SU-DHL-6 (cell line): ENCODE measurements around the gene GPR35.

Experiments used
- H2AFZ ChIP-seq: fragments of 200-600 bp; sonication (generic); 2 replicates; pipeline ENCODE4 v1.6.1; 2014; ENCODE audit warnings: low read depth, mild to moderate bottlenecking, moderate library complexity, mixed read lengths, antibody characterized with exemption, low read length; ENCODE audit not compliant: severe bottlenecking
- H3F3A ChIP-seq: fragments of 200-600 bp; shearing (Covaris generic); 2 replicates; pipeline ENCODE4 v1.6.0; 2016; ENCODE audit warnings: antibody characterized with exemption, mild to moderate bottlenecking; ENCODE audit not compliant: insufficient read depth
- H3K27ac ChIP-seq: fragments of 200-600 bp; sonication (generic); 2 replicates; pipeline ENCODE4 v1.5.1; 2016; ENCODE audit warnings: low read depth, mild to moderate bottlenecking, low read length, moderate library complexity, mixed read lengths
- H3K27me3 ChIP-seq: fragments of 200-600 bp; sonication (generic), shearing (Covaris generic); 2 replicates; pipeline ENCODE4 v1.6.0; 2014; ENCODE audit warnings: mild to moderate bottlenecking, low read length
- H3K36me3 ChIP-seq: fragments of 200-600 bp; sonication (generic); 2 replicates; pipeline ENCODE4 v1.6.1; 2014; ENCODE audit warnings: mild to moderate bottlenecking, low read length, mixed read lengths
- H3K4me2 ChIP-seq: fragments of 300-600, 200-600 bp; shearing (Covaris generic), sonication (generic); 2 replicates; pipeline ENCODE4 v1.6.0; 2014; ENCODE audit warnings: low read length, low read depth, mild to moderate bottlenecking; ENCODE audit not compliant: poor library complexity, severe bottlenecking
- H3K4me3 ChIP-seq: fragments of 200-600 bp; sonication (generic); 2 replicates; pipeline ENCODE4 v1.5.1; 2014; ENCODE audit warnings: antibody characterized with exemption, low read length, mild to moderate bottlenecking, mixed read lengths; ENCODE audit not compliant: insufficient read depth, poor library complexity, severe bottlenecking
- H3K79me2 ChIP-seq: fragments of 200-600 bp; sonication (generic); 2 replicates; pipeline ENCODE4 v1.6.1; 2014; ENCODE audit warnings: mild to moderate bottlenecking, low read length, moderate library complexity; ENCODE audit not compliant: insufficient read depth
- H3K9ac ChIP-seq: fragments of 200-600 bp; sonication (generic); 2 replicates; pipeline ENCODE4 v1.7.0; 2014; ENCODE audit warnings: mild to moderate bottlenecking, low read length
- H3K9me2 ChIP-seq: fragments of 200-600 bp; sonication (generic); replicated peaks from 2 replicates; pipeline ENCODE4 v1.6.1; 2014; ENCODE audit warnings: low read length; ENCODE audit not compliant: insufficient read depth
- H3K9me3 ChIP-seq: fragments of 200-600 bp; sonication (generic); 2 replicates; pipeline ENCODE4 v1.6.1; 2014; ENCODE audit warnings: low read length, mixed read lengths; ENCODE audit not compliant: insufficient read depth
- H4K20me1 ChIP-seq: fragments of 200-600 bp; sonication (generic); 2 replicates; pipeline ENCODE4 v1.6.1; 2014; ENCODE audit warnings: low read depth, mild to moderate bottlenecking, antibody characterized with exemption, low read length, moderate library complexity, mixed read lengths
- EZH2phosphoT487 ChIP-seq: fragments of 200-600 bp; sonication (generic), shearing (Covaris generic); conservative IDR thresholded peaks from 2 replicates; pipeline ENCODE4 v1.6.1; 2018; ENCODE audit warnings: mild to moderate bottlenecking, antibody characterized with exemption, low read length, moderate library complexity, mixed read lengths
- TF ChIP-seq, protein P1 (sequence below): fragments of 200-600 bp; sonication (generic); IDR thresholded peaks from one replicate; pipeline ENCODE4 v1.5.1; 2017; ENCODE audit warnings: antibody characterized with exemption, mild to moderate bottlenecking, low read length, moderate library complexity; ENCODE audit not compliant: insufficient read depth, poor library complexity, severe bottlenecking

GPR35 gene

DNA sequence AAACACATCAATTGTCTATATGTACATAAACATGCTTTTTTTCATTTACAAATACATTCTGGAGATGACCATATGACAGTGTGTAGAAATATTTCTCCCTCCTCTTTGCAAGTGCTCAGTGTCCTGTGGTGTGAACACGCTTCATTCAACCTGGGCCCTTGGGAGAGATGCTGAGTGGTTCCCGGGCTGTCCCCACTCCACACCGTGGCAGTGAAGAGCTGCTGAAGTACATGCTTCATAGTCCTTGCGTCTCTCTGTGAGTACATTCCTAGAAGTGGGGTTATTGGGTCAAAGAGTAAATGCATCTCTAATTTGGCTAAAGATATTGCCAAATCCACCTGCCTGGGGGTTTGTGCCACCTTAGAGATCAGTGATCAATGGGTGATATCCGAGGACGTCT, 6.5 kb upstream of the GPR35 start:
- Histone ChIP-seq H3K27ac (no peak overlapping the region), H3K36me3 (no peaks in the 10 kb centered on the region), H3K4me3 (no peak overlapping the region), H3K9ac (no peak overlapping the region), H3K9me3 (no peaks in the 10 kb centered on the region), H3K4me2 (no peak overlapping the region), H3K9me2 (no peaks in the 10 kb centered on the region), H3K27me3 (no peaks in the 10 kb centered on the region), H3F3A (no peaks in the 10 kb centered on the region), H3K79me2 (no peaks in the 10 kb centered on the region), H2AFZ (no peak overlapping the region), H4K20me1 (no peaks in the 10 kb centered on the region)
- TF ChIP-seq, protein P1, sequence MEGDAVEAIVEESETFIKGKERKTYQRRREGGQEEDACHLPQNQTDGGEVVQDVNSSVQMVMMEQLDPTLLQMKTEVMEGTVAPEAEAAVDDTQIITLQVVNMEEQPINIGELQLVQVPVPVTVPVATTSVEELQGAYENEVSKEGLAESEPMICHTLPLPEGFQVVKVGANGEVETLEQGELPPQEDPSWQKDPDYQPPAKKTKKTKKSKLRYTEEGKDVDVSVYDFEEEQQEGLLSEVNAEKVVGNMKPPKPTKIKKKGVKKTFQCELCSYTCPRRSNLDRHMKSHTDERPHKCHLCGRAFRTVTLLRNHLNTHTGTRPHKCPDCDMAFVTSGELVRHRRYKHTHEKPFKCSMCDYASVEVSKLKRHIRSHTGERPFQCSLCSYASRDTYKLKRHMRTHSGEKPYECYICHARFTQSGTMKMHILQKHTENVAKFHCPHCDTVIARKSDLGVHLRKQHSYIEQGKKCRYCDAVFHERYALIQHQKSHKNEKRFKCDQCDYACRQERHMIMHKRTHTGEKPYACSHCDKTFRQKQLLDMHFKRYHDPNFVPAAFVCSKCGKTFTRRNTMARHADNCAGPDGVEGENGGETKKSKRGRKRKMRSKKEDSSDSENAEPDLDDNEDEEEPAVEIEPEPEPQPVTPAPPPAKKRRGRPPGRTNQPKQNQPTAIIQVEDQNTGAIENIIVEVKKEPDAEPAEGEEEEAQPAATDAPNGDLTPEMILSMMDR, result no peak
- no peak for TF ChIP-seq EZH2phosphoT487

DNA sequence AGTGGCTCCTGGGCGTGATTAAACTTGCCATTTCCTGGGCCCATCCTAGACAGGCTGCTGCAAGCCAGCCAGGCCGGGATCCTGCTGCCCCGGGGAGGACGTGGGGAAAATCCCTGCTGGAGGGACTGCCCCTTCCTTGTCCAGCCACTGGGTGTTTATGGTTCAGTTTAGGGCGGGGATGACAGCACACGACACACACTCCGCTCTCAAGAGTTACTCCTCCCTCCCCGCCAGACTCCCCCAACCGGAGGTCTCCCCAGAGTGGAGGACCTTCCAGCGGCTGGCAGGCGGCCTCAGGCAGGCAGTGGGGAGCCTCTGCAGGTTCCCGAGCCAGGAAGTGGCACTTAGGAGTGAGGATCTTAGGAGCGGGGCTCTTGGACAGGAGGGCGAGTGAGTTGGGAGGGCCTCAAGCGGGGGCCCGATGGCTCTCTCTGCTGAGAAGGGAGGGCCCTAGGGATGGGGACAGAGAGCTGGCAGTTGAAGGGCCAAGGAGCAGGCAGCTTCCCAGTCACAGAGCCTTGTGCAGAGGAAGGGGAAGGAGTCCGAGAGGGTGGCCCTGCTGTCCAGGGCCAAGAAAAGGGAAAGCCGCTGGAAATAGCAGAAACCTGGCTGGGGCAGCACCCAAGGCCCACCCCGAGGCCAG, 5.7 kb upstream of the GPR35 start:
- Histone ChIP-seq H3K9me3 (no peaks in the 10 kb centered on the region), H3K9ac (no peak overlapping the region), H3K36me3 (no peaks in the 10 kb centered on the region), H3K27ac (no peak overlapping the region), H3K4me2 (no peak overlapping the region), H3K79me2 (no peaks in the 10 kb centered on the region), H3K4me3 (no peak overlapping the region), H2AFZ (no peak overlapping the region), H4K20me1 (no peaks in the 10 kb centered on the region), H3K9me2 (no peaks in the 10 kb centered on the region), H3F3A (no peaks in the 10 kb centered on the region), H3K27me3 (no peaks in the 10 kb centered on the region)
- TF ChIP-seq, protein P1, result no peak
- no peak for TF ChIP-seq EZH2phosphoT487

DNA sequence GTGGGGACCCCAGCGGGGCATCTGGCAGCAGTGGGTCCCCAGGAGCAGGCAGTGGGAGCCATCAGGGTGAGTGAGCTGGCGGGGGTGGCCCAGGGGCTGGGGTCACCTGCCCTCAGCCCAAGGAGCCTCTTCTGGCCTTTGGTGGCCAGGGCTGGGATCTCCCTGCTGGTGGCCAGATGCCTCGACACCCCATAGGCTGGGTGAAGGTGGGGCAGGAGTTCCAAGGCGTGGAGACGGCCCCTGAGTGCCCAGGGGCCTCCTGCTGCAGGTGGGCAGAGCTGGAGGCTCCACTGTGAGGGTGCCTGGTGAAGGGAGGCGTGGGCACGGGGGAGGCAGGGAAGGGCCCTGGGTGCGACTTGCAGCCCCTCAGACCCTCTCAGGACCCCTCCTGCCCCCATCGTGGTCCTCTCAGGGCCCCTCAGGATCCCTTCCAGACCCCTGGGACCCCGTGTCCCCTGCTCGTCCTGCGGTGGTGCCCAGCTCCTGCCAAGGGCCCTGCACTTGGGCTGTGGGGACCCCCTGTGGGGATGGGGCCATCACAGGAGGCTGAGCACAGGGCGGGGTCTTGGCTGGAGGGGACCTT, 5.0 kb upstream of the GPR35 start:
- Histone ChIP-seq H3K36me3 (no peaks in the 10 kb centered on the region), H3K27me3 (no peaks in the 10 kb centered on the region), H3K9me2 (no peaks in the 10 kb centered on the region), H3K27ac (no peak overlapping the region), H3F3A (no peaks in the 10 kb centered on the region), H3K79me2 (no peaks in the 10 kb centered on the region), H2AFZ (no peak overlapping the region), H3K4me2 (no peak overlapping the region), H3K9ac (no peak overlapping the region), H4K20me1 (no peaks in the 10 kb centered on the region), H3K9me3 (no peaks in the 10 kb centered on the region), H3K4me3 (no peak overlapping the region)
- TF ChIP-seq EZH2phosphoT487, result no peak
- TF ChIP-seq, protein P1, result no peak
